Stimulated activated CD4-positive, alpha-beta T cell treated with anti-CD3 and anti-CD28 coated beads, Interleukin-12 subunit alpha, Interleukin-12 subunit beta, amount 100 ng/mL, for 24 hours (primary cell): ENCODE data around the gene KSR1.

Experiments
- DNase-seq, 2 experiments: peaks; one replicate each; pipeline ENCODE4 v3.0.0-alpha.2; 2020; ENCODE audit warnings: low read depth in 2 of 2

KSR1 gene

DNA sequence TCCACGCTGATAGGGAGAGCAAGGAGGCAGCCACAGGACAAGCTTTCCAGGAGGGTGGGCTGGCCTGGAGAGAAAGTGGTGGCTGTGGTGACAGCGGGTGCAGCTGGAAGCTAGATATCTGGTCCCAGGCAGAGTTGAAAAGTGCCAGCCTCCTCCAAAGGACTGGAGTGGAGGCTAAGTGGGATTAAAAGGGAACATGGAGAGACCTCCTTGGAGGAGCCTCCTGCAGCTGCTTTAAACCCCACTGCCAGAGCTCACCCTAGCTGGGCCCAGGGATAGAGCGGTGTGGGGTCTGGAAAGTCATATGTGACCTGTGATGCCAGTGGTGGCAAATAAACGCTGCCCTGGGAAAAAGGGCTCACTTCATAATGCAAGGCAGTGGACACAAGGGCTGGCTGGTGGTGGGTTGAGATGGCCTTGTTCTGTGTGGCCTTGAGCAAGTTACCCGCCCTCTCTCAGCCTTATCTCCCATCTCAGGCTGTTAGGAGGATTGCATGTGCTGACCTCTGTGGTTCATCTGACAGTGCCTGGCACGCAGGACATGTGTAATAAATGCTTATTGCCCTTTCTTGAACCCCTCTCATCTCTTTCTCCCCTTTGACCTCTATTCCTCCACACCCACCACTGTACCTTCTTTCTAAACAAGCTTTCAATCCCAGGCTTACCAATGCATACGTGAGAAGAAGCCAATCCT is 113.8 kb downstream of the KSR1 start:
- DNase-seq = no peak

DNA sequence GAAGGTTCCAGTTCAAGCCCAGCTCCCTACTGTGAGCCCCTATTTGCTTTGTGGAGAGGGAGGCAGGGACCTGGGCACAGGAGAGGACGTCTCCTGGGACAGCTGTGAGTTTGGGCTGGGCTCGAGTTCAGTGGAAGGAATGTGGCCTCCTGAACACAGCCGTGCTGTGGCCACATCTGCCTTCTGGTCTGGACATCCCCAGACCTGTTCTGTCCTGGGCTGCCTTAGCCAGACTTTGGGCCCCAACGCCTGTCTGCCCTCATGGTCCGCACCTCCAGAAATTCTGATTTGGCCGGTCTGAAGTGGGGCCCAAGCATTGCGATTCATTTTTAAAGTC is 114.3 kb downstream of the KSR1 start:
- DNase-seq = no peak

- DNase-seq = no peak
Observed at GRCh38 chr17:27571563-27572352, 115.5 kb downstream of the KSR1 start.

GRCh38 chr17:27572665-27573064 is 116.4 kb downstream of the KSR1 start:
- DNase-seq = peak; percentile 54 to 64

- no peak for DNase-seq
Observed at GRCh38 chr17:27573548-27573947, 117.3 kb downstream of the KSR1 start.

DNA sequence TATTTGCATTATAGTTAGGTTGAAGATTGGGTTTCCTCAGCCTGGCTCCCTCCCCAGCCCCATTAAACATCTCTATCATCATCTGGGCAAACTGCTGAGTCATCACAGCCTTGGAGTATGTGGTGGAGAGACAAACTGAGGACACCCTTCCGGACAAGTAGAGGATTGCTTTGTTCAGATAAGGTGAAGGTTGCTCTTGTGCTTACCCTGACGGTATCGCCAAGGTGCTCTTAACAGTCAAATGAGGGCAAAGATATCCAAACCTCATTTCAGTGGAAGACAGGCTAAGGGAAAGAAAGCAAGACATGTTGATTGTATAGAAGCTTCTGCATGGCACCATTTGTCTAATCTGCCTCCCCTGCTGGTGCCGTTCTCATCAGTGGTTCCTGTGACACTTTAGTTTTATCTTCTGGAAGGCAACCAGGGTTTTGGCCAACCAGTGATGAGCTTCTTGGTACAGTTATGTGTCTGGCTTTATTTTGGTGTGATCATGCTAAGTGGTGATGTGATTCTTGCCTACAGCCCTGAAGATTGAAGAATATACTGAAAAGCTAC is 117.8 kb downstream of the KSR1 start:
- DNase-seq = no peak

GRCh38 chr17:27575096-27575911 is 119.1 kb downstream of the KSR1 start:
- DNase-seq = no peak

- no peak for DNase-seq
Observed at GRCh38 chr17:27575912-27576252, 119.6 kb downstream of the KSR1 start.

DNA sequence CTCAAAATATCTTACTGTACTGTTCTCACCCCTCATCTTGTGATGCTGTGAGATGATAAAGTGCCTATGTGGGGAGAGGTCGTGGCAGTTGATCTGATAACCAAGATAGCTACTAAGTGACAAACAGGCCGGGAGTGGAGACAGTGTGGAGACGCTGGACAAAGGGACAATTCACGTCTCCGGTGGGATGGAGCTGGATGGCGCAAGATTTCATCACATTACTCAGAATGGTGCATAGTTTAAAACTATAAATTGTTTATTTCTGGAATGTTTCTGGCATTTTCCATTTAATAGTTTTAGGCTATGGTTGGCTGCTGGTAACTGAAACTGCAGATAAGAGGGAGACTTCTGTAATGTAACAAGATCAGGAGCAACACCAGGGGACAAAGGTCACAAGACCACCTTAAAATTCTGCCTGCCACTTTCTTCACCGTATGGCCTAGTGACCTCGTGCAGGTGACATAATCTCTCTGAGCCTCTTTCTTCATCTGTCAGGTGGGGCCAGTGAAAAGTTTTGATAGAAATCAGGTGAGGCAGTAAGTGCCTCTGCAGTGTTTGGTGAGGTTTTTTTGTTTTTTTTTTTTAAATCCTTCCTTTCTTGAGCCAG is 120.3 kb downstream of the KSR1 start:
- DNase-seq = no peak

DNA sequence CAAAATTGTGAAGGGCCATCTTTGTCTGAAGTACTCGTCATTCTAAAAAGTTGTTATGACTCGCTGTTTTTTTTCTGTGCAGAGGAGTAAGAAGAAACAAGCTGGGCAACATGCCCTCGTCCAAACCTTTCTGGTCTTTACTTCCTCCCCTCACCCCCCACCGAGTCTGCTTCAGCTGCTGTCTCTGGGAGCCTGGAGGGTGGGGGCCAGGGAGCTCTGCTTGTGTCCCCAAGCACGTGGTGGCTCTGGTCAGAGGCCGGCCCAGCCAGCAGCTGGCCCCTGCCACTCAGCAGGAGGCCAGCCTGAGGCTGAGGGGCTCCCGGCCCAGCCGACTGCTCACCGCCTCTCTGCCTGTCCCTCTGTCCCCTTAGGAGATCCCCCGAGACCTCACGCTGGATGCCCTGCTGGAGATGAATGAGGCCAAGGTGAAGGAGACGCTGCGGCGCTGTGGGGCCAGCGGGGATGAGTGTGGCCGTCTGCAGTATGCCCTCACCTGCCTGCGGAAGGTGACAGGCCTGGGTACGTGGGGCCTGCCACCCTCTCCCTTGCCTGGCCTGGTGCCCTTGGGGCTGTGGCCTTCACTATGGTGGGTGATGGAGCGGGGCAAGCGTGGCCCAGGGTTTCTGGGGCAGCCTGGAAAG is 121.0 kb downstream of the KSR1 start:
- no peak for DNase-seq

DNA sequence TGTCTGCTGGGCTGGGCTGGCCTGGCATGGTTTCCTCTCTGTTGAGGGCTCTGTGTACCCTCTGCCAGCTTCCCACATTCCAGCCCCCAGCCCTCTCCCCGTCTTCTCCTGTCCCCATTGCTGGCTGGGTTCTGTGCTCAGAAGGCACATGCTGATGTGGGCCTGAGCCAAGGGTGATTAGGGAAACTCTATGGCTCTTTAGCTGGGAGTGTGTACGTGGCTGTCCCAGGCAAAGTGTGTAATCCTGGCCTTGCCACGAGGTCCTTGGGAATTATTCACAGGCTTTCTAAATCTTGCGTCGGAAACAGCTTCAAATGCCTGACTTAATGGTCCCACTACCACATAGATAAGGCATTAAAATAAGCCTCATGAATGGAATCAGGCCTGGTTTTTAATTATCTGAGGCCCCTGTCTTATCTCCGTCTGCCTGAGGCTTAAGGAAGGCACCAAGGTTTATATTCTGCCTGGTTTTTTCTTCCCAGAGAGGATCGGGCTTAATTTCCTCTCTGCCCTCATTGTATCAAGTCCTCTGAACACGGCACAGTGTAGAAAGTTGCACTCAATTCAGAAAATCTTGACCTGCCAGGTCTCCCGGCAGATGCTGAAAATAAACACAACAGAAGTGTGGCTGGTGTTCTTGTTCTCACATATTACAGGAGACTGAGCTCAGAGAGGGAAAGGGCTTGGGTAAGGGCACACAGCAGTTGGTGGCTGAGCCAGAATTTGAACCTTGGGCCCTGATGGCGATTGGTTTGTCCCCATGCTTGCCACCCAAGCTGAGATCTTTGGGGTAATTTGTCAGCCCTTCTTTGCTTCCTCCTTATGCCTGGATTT is 121.9 kb downstream of the KSR1 start:
- DNase-seq = no peak

DNA sequence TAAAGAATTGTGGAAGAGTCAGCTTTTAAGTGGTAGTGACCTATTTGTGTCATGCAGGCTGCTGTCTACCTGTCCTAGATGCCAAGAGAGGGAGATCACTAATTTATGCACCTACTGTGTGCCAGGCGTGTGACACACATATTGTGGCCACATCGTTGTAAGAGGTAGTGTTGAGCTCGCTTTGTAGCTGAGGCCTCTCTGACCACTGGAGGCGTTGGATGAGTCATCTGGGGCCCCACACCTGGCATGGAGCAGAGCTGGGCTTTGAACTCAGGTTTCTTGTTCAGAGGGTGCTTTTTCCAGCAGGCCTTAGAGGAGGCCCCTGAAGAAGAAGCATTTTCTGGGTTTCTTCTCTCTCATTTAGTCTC is 122.5 kb downstream of the KSR1 start:
- peak in 1 of 2 experiments; percentile 56 for DNase-seq

DNA sequence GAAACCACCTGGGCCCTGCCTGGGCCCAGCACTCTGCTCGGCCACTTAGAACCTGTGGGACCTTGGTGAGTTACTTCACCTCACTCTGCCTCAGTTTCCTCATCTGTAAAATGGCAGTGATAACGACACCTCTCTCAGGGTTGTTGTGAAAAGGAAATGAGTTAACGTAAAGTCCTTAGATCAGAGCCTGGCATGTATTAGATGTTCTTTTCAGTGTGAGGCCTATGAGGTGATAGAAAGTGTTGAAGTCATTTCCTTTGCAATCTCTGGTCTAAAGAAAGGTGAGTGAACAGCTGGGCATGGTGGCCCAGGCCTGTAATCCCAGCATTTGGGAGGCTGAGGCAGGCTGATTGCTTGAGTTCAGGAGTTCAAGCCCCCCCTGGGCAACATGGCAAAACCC is 123.1 kb downstream of the KSR1 start:
- no peak for DNase-seq

GRCh38 chr17:27579897-27580321 is 123.7 kb downstream of the KSR1 start:
- no peak for DNase-seq

GRCh38 chr17:27581016-27581415 is 124.8 kb downstream of the KSR1 start:
- DNase-seq = no peak

DNA sequence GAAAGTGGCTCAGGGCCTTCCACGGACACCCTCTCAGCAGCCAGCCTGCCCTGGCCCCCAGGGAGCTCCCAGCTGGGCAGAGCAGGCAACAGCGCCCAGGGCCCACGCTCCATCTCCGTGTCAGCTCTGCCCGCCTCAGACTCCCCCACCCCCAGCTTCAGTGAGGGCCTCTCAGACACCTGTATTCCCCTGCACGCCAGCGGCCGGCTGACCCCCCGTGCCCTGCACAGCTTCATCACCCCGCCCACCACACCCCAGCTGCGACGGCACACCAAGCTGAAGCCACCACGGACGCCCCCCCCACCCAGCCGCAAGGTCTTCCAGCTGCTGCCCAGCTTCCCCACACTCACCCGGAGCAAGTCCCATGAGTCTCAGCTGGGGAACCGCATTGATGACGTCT is 126.4 kb downstream of the KSR1 start:
- no peak for DNase-seq

GRCh38 chr17:27585153-27585681 is 129.0 kb downstream of the KSR1 start:
- no peak for DNase-seq

DNA sequence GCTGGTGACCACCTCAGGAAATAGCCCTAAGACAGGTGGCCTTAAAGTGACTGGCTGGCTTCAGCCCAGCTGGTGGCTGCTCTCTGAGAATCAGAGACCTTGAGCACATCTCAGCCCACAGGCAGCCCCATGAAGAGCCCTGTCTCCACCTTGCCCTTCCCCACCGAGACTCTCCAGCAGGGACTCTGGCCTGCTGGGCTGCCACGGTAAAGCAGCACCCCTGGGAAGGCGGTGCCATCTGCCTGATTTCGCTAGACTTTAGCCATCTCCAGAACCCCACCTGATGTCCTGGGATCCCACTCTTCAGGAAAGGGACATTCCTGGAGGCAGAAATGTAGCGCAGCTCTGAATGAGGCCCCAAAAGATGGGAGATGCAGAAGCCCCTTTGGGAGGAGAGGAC is 129.5 kb downstream of the KSR1 start:
- DNase-seq = no peak

DNA sequence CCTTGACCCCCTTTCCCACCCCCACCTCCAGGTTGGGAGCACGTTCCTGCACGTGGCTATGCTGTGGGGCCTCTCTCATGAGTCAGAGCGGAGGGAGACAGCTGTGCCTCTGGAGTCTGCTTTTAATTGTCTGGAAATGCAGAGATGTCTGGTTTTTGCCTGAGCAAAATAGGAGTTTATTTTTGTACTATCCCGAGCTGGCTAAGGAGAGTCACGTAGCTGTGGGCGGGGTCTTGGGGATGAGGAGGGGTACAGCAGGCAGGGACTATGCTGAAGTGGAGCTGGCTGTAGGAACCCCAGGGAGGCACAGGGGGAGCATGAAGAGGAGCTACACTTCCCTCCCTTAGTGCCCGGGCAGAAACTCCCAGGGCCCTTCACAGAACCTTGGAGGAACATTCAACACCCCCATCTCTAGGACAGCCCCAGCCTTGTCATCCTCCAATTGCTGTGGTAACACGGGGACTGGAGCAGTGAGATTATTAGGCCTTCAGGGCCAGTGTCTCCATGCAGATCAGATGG is 130.0 kb downstream of the KSR1 start:
- DNase-seq = no peak

GRCh38 chr17:27588354-27588753 is 132.1 kb downstream of the KSR1 start:
- no peak for DNase-seq
